NCI-H2081 (cell line): ENCODE measurements around the gene ADAMTS19.

Source experiments
- DNase-seq, 2 experiments: peaks; one replicate each; lab custom pipeline; 2025; lab: John Stamatoyannopoulos, UW

The ADAMTS19 gene

DNA sequence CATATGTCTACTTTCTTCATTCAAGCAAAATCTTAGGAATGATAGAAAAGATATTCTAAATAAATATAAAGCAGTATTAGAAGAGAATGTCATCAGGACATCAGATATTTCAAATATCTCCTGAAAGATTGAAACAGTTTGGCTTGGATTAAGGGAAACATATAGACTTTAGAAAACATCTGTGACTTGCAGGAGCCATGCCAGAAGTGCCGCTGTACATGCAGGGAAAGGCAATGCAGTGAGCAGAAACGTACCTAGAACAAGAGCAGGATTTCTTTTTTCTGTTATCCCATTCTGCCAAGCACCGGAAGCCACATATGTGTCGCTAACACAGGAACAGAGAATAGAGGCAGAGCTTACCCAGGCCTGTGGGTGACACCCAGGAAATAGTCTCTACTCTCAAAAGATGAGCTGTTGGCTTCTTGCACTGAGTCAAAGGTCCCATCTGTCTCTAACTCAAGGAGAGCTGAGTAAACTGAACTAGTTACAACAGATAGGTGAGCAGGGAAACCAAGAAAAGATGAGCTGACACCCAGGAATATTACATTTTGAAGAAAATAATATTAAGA lies 5.8 kb downstream of the ADAMTS19 start:
- no peak for DNase-seq

DNA sequence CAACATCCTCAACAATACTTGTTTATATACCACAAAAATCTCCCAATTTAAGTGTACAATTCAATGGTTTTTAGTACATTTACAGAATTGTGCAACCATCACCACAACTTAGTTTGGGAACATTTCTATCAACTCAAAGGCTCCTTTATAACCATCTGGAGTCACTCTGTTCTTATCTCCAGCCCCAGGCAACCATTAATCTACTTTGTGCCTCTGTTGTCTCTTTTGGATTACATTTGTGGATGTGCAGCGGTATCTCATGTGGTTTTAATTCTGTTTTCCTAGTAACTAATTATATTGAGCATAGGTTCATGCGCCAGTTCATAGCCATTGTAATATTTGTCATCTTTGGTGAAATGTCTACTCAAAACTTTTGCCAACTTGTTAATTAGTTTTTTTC lies 14.4 kb downstream of the ADAMTS19 start:
- DNase-seq = no peak

DNA sequence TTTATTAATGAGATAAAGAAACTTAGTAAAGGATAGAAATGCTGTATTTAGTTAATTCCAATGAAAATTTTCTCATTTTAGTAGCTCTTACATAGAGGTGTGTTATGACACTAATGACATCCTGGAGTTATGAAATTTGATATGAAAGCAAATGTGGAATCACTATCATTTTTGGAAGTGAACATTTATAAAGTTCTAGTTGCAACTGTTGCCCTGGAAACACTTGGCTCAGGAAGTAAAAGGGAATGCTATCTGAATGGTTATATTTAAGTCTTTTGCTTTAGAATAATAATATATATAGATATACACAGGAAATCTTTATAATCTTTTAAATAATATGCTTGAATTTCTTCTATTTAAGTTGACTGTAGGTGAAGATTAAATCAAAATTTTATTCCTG lies 16.7 kb downstream of the ADAMTS19 start:
- DNase-seq = no peak

DNA sequence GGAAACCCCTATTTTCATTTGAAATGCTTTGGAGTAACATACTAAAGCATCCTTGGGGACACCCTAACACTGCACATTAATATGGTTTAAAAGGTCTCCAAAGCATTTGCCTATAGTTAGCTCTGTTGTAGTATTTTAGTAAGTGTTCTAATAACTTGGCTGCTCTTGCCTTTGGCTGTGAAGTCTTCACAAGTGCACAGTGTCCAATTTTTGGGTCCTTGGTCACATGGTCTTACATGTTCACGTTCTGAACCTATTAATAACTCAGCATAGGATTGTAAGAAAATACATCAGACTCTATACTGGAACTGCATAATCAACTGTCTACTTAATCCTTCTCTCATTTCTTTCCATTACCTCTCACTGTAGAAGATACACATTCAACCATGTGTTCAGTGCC lies 17.4 kb downstream of the ADAMTS19 start:
- DNase-seq = no peak

DNA sequence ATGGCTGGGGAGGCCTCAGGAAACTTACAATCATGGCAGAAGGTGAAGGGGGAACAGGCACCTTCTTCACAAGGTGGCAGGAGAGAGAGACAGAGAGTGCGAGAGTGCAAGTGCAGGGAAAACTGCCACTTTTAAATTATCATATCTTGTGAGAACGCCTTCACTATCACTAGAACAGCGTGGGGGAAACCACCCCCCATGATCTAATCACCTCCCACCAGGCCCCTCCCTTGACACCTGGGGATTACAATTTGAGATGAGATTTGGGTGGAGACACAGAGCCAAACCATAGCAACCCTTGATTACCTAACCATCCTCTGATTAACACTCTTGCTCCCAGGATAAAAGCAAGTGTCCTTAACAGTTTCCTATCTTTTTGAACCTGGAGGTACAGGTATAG lies 21.1 kb downstream of the ADAMTS19 start:
- DNase-seq = no peak

DNA sequence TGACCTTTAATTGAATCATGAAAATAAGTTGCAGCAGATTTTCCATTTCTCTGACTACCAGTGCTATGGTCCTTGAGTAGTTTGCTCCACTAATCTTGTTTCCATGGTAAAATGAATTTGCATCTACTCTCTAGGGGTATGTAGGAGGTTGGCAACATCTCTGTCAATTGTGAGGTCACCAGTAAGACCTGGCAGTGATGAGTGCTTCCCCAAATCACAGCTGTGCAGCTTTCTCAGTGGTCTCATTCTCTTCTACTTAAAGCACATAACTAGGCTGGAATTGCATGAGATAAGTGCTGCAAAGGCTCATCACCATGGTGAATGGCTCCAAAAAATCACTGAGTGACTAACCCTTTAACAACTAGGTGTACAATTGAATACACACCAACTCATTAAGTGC lies 36.3 kb downstream of the ADAMTS19 start:
- DNase-seq = no peak

DNA sequence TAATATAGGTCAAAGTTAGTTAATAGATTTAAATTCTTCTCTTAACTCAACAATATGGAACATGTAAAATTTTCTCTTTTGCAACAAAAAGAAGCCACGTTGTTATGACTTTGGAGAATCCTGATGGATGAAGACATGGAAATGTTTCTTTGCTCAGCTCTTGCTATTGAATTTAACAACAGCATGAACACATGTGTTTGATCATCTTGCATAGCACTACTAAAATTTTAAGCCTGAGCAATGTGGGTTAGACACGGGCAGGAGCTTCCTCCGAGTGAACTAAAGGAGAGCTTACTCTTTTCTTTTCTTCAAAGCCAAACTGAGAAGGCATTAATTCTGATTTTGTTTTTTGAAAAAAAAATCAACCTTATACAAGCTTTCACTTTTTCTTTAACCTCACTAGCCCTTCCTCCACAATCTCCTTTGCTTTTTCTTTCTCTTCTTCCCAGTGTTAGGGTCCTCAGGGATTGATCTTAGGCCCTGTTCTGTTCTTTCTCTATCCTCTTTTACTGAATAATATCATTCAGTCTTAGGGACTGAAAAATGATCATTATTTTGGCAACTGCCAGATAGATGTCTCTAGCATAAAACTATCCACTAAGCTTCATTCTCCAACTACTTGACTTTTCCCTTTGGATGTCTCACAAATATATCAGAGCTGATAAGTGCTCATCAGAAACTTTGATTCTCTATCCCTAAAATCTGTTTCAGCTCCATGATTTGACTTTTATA lies 36.9 kb downstream of the ADAMTS19 start:
- DNase-seq = no peak

DNA sequence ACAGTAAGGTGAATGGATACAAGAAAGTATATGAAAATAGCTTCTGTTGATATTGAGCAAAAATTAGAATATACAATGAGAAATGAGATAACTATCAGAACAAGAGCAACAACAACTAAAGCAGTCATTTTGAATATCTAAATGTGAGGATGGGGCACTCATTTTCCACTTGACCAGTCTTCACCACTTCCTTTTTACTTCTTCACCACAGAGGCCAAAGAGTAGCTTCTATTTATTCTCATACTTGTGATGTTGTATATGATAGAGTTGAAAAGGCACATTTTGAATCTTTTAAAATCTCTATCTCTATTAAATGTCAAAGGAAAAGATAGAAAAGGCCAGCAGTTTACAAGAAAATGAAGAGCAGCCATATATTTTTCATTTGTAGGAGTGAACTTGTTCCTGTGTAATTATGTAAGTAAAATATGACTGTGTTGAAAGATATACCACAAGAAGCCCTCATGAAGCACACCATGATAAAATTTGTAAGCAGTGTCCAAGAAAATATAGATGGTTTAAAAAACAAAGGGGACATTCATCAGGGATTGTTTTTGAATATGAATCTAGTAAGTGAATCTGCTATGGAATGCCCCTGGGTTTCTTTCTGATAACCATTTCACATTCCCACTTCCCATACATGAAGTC lies 39.2 kb downstream of the ADAMTS19 start:
- DNase-seq = no peak

DNA sequence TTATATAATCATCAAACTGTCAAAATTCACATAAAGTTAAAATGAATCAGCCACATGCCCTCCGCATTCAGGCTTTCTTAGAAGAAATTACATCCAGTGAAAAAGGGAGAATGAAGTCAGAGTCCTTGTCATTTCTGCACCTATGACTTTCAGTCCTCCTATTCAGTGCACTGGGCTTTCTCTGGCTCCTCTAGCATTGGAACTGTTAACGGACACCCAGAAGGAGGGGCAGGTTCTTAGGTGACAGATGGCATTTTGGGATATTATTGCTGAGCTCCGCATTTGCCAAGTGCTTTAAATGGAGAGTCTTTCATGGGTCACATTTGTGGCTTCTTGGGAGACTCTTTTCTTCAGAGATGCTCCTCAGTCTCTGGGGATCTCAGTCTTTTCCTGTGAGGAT lies 40.0 kb downstream of the ADAMTS19 start:
- DNase-seq = no peak

DNA sequence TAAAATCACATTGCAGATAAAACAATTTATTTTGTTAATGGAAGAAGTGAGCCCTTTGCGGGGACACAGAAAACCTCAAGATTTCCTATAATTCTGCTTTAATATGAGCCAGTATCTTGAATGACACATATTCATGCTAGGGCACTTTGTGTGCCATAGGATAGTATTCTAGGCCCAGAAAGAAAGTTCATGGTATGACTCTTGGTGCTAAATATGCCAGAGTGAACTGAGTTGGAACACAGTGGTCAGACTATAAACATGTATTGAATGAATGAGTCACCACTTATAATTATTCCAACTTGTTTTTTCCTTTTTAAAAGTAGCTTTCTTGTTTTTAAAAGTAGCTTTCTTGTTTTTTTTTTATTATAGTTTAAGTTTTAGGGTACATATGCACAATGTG lies 46.0 kb downstream of the ADAMTS19 start:
- DNase-seq = no peak

DNA sequence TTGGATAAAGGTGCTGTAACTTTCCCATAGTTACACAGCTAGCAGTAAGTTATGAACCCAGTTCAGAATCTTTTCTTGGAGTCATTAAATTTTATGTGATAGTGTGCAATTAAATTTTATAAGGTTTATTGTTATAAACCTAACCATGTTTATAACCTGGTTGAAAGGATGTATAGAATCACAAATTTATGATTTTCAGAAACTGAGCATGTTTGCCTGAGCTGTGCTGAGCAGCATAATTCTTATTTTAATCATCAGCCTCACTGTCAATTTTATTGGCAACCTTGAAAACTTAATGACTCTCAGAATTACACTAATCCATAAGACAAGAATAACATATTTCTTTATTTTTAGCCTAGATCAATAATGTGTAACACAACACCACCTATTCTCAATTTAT lies 46.9 kb downstream of the ADAMTS19 start:
- no peak for DNase-seq

DNA sequence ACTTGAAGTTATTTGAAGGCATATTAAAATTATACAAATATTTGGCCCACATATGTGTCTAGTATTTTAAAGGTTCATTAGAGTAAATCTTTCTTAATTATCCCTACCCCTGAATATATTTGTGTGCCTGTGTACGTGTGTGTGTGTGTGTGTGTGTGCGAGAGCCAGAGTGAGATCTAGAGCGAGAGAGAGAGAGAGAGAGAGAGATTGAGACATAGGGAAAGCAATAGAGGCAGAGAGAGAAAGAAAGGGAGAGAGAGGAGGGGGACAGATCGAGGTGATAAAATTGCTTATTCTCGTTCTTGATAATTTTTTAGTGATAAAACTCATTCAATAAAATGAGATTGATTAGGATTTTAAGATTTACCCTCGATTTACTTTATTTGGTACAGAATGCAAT lies 47.4 kb downstream of the ADAMTS19 start:
- DNase-seq = no peak

DNA sequence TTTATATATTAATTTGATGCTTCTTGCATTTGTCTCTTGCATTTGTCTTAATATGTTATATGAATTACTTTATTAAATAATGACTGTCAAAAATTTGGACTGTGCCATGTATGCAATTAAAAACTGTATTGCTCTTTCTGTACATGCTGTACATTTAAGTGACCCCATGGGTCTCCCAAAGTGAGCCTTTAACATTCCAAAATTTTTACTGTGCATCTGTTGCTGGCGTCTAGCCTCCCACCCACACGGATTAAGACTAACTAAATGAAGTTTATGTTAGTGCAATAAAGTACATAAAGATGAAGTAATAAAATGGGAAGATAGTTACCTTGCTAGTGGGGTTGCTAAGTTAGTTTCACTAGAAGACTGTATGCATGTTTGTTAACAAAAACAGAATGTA lies 48.5 kb downstream of the ADAMTS19 start:
- DNase-seq = no peak

DNA sequence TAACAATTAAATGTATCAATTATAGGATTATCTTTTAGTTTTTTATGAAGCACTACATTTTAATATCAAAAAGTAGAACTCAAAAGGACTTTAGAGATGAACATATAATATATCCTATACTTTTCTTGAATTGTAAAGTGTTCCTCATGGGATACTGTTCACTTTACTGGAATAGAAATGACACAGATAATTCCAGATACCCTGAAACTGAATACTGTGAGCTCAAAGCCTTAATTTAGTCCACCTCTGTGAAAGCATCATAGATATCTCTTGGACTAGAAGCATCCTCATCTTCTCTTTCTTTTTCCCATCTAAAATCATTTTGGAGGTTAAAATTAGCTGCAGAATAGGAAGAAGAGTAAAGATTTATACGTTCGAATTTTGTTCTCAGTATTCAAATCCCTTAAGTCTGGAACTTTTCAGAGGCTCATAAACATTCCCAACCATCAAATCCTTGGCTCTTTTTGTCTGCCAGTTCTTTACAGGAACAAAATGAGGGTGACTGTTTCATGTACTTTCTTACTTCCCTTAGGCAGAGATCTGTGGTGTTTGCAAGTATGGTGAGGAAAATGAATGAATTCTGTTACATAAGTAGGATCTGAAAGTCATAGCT lies 49.4 kb downstream of the ADAMTS19 start:
- DNase-seq = no peak

DNA sequence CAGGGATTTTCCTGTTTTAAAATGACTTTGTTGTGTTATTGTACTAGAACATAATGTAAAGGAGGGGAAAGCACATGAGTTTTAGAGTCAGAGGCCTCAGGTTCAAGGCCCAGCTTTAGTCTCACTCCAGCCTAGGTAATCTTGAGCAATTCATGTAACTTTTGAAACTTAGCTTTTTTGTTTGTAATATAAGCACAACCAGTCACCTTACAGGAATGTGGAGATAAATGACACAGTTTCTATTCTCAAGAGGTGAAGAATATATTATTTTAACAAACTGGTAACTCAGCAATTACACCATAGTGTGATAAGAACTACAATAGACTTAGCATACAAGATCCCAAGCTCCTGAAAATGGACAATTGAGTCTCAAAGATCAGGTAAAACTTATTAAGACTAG lies 51.2 kb downstream of the ADAMTS19 start:
- no peak for DNase-seq

DNA sequence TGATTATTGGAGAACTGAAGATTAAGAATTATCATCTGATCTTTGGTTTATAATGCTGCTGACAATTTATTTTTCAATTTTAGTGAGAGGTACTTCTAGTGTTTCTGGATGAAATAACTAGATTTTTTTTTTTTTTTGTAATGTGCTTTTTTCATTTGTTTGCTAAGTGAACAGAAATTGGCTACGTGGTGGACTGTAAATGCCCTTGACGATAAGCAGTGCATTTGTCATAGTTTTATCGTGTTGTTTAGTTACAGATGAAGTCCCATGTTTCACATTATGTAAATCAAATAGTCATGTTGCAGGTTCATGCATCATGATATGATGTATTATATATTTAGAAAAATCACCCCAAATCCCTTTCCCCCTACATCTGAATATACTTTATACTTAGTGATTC lies 81.0 kb downstream of the ADAMTS19 start:
- no peak for DNase-seq

DNA sequence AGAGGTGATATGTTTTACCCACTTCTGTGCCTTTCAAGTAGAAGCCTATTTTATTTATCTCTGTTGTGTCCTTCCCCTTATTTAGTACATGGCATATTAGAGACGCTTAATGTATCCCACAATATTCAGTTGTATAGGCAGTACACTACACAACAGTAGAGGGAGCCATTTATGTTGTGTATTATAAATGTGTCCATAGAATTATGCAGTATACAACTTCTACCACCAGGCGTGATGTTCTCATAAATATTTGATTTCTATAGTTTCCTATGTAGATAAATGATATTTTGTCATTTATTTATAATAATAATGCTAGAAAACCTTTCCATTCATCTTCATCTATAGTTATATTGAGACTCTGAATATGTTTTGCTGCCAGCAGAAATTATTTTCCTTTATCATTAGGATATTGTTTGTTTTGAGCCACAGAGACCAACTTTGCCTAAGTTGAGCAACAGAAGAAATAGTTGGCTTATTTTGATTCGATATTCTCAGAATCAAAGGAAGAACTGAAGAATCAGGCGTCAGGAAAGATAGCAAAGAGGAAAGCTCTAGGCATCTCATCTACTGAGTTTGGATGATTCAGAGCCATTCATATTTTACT lies 81.7 kb downstream of the ADAMTS19 start:
- DNase-seq = peak in 1 of 2 experiments; percentile 13

DNA sequence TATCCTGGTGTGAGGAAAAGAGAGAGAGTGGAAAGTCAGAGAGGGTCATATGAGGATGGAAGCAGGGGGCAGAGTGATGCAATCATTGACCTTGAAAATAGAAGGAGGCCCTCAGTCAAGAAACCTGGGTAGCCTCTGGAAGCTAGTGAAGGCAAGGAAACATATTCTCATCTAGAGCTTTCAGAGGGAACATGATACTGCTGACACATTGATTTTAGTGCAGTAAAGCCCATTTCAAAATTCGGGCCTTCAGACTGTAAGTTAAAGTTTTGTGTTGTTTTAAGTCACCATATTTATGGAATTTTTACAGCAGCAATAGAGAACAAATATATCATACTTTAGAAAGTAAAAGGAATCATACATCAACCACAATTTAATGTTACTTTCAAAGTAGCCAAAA lies 87.0 kb downstream of the ADAMTS19 start:
- no peak for DNase-seq

DNA sequence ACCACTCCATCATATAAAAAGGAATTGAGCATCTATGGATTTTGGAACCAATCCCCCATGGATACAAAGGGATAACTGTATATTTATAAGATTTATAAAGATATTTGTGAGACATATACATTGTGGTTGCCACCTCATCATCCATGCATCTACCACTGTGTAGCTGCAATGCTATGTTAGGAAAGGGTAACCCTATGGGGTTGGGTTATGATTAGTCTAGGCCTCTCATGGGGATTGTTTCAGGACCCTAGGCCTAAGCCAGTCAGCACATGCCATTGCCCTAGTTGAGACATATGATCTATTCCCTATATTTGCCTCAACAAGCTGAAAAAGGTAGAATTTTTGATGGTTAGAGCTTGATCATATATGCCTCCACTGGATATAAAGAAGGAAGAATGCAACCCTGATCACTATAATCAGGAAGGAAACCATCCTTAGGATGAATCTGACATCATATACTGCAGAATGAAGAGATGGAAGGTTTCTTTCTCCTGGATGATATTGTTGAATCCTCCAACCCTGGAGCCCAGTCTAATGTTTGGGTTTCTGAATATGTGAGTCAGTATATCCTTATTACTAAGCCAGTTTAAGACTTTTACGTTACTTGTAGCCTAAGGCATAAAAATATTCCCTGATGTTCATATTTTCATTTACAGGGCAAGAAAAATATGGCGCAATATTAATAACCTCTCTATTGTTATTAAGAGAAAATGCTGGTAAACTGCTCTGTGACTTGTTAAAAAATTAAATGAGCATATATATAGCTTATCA lies 94.2 kb downstream of the ADAMTS19 start:
- DNase-seq = no peak

DNA sequence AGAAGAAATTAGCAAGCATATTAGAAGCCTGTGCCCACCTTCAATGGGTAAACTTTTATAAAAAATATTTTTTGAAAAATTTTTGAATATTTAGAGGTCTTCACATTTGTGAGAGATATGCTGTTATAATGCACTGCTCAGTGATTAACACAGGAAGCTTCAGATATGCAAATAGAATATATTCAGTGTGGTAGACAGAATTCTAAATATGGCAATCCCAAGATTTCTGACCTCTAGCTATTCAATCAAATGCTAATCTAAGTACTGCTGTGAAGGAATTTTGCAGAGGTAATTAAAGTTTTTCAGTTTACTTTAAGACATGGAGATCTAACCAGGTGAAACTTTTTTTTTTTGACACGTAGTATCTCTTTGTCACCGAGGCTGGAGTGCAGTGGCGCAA lies 103.5 kb downstream of the ADAMTS19 start:
- DNase-seq = no peak

DNA sequence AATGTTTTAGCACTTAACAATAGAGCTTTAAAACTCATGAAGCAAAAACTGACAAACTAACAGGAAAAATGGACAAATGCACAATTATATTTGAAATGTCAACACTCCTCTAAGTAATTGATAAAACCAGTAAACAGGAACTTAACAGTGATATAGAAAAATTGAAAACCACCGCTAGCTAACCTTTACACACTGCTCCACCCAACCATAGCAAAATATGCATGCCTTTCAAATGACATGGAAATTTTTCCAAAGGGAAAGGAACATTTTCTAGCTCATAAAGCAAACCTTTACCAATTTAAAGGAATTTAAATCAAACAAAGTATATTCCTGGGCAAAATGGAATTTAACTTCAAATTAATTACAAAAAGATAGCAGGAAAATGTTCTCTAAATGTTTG lies 109.2 kb downstream of the ADAMTS19 start:
- DNase-seq = no peak

DNA sequence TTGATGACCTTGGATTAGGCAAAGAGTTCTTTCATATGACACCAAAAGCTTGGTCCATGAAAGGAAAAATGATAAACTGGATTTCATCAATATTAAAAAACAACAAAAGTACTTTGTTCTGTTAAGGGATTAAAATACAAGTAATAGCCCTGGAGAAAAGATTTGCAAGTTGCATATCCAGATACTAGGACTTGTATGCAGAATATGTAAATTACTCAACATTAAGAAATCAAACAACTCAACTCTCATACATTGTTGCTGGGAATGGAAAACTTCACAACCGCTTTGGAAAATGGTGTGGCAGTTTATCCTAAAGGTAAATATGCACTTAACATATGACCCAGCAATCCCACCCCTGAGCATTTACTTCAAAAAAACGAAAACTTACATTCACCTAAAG lies 112.0 kb downstream of the ADAMTS19 start:
- no peak for DNase-seq
